ENCODE data around the gene GNA12. TPM values are rescaled to one million over a fixed set of nuclear protein-coding genes. Genes with fewer than 3 reads are reported as not detected.

The GNA12 gene
- total and polyA plus RNA-seq, 9 of the 15 experiments (the other 6 are each of a cell fraction or from before 2014, with no cell fraction given), result 0.65 to 32.7 (median 9.6) TPM

DNA sequence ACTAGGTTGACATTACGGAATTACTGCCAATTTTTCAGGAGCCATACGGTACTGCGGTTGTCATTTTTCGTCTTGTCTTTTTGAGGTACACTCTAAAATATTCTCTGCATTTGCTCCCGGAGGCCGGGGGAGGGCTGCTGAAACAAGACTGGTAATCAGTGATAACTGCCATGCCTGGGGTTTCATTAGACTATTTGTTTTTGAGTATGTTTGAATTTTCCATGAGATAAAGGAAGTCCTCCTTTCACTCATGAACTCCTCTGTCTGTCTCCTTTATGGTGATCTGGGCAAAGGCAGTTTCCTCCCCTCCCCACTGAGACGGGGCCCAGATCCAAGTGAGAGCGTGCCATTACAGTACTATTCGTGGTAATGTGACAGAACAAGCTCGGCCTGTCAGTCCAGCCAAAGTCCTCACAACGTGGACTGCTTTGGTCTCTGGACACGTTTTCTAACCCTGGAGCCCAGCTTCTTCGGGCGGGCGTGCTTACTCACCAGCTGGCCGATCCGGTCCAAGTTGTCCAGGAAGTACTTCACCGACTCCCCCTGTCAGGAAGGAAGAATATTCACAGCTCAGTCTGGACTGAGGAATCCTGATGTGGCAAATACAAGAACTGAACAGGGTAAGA lies 111.0 kb downstream of the GNA12 start (continued):
- TF ChIP-seq, protein P1, sequence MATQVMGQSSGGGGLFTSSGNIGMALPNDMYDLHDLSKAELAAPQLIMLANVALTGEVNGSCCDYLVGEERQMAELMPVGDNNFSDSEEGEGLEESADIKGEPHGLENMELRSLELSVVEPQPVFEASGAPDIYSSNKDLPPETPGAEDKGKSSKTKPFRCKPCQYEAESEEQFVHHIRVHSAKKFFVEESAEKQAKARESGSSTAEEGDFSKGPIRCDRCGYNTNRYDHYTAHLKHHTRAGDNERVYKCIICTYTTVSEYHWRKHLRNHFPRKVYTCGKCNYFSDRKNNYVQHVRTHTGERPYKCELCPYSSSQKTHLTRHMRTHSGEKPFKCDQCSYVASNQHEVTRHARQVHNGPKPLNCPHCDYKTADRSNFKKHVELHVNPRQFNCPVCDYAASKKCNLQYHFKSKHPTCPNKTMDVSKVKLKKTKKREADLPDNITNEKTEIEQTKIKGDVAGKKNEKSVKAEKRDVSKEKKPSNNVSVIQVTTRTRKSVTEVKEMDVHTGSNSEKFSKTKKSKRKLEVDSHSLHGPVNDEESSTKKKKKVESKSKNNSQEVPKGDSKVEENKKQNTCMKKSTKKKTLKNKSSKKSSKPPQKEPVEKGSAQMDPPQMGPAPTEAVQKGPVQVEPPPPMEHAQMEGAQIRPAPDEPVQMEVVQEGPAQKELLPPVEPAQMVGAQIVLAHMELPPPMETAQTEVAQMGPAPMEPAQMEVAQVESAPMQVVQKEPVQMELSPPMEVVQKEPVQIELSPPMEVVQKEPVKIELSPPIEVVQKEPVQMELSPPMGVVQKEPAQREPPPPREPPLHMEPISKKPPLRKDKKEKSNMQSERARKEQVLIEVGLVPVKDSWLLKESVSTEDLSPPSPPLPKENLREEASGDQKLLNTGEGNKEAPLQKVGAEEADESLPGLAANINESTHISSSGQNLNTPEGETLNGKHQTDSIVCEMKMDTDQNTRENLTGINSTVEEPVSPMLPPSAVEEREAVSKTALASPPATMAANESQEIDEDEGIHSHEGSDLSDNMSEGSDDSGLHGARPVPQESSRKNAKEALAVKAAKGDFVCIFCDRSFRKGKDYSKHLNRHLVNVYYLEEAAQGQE (IDR thresholded peaks at IDR 0.05; ENCODE audit: borderline replicate concordance), result peak; percentile 20
- TF ChIP-seq, protein P1 (CRISPR knock-in tag; IDR thresholded peaks at IDR 0.05; ENCODE audit: low read depth), result no peak
- TF ChIP-seq ZFX (CRISPR knock-in tag; IDR thresholded peaks at IDR 0.05), result peak; percentile 29; the same call in 1 of the 2 replicates
- 0 out of 4 replicates have a peak, but pooled peaks of 1 of the 2 experiments have one; percentile 31 for TF ChIP-seq TRIM24 (IDR thresholded peaks at IDR 0.05)
- TF ChIP-seq, protein P2, sequence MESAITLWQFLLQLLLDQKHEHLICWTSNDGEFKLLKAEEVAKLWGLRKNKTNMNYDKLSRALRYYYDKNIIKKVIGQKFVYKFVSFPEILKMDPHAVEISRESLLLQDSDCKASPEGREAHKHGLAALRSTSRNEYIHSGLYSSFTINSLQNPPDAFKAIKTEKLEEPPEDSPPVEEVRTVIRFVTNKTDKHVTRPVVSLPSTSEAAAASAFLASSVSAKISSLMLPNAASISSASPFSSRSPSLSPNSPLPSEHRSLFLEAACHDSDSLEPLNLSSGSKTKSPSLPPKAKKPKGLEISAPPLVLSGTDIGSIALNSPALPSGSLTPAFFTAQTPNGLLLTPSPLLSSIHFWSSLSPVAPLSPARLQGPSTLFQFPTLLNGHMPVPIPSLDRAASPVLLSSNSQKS (CRISPR knock-in tag; IDR thresholded peaks at IDR 0.05), result no peak
- no peak for TF ChIP-seq MIER1 (IDR thresholded peaks at IDR 0.05; ENCODE audit: low read depth)
- peak; percentile 39; the same call in 1 of the 2 replicates for TF ChIP-seq JUND (IDR thresholded peaks at IDR 0.05; ENCODE audit: borderline replicate concordance, low read depth, low read length)
- peak; percentile 23; the same call in 1 of the 3 replicates for TF ChIP-seq JUND (tag; IDR thresholded peaks at IDR 0.05; ENCODE audit: borderline replicate concordance, low read depth, low read length)
- TF ChIP-seq EP300 (IDR thresholded peaks at IDR 0.05; ENCODE audit: low read length), result peak; percentile 26; the same call in 1 of the 2 replicates
- TF ChIP-seq, protein P3, sequence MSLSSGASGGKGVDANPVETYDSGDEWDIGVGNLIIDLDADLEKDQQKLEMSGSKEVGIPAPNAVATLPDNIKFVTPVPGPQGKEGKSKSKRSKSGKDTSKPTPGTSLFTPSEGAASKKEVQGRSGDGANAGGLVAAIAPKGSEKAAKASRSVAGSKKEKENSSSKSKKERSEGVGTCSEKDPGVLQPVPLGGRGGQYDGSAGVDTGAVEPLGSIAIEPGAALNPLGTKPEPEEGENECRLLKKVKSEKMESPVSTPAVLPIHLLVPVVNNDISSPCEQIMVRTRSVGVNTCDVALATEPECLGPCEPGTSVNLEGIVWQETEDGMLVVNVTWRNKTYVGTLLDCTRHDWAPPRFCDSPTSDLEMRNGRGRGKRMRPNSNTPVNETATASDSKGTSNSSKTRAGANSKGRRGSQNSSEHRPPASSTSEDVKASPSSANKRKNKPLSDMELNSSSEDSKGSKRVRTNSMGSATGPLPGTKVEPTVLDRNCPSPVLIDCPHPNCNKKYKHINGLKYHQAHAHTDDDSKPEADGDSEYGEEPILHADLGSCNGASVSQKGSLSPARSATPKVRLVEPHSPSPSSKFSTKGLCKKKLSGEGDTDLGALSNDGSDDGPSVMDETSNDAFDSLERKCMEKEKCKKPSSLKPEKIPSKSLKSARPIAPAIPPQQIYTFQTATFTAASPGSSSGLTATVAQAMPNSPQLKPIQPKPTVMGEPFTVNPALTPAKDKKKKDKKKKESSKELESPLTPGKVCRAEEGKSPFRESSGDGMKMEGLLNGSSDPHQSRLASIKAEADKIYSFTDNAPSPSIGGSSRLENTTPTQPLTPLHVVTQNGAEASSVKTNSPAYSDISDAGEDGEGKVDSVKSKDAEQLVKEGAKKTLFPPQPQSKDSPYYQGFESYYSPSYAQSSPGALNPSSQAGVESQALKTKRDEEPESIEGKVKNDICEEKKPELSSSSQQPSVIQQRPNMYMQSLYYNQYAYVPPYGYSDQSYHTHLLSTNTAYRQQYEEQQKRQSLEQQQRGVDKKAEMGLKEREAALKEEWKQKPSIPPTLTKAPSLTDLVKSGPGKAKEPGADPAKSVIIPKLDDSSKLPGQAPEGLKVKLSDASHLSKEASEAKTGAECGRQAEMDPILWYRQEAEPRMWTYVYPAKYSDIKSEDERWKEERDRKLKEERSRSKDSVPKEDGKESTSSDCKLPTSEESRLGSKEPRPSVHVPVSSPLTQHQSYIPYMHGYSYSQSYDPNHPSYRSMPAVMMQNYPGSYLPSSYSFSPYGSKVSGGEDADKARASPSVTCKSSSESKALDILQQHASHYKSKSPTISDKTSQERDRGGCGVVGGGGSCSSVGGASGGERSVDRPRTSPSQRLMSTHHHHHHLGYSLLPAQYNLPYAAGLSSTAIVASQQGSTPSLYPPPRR (CRISPR knock-in tag; IDR thresholded peaks at IDR 0.05; ENCODE audit: borderline replicate concordance), result peak; percentile 85
- no peak for TF ChIP-seq TCF7L2 (IDR thresholded peaks at IDR 0.05; ENCODE audit: low read depth, low read length)
- peak; percentile 73 for TF ChIP-seq MYC (IDR thresholded peaks at IDR 0.05; ENCODE audit: low read depth, low read length)
- TF ChIP-seq MYC (CRISPR knock-in tag; IDR thresholded peaks at IDR 0.05; ENCODE audit: borderline replicate concordance, low read depth), result no peak
- peak in 1 of 2 experiments; percentile 30; a peak in 1 of 3 replicates for TF ChIP-seq CBX3 (IDR thresholded peaks at IDR 0.05; ENCODE audit: borderline replicate concordance in 1 of 2, low read length in 2 of 2)

Measured in K562 (cell line).